ENCODE results near the gene AUH.

- TF ChIP-seq, protein P1, sequence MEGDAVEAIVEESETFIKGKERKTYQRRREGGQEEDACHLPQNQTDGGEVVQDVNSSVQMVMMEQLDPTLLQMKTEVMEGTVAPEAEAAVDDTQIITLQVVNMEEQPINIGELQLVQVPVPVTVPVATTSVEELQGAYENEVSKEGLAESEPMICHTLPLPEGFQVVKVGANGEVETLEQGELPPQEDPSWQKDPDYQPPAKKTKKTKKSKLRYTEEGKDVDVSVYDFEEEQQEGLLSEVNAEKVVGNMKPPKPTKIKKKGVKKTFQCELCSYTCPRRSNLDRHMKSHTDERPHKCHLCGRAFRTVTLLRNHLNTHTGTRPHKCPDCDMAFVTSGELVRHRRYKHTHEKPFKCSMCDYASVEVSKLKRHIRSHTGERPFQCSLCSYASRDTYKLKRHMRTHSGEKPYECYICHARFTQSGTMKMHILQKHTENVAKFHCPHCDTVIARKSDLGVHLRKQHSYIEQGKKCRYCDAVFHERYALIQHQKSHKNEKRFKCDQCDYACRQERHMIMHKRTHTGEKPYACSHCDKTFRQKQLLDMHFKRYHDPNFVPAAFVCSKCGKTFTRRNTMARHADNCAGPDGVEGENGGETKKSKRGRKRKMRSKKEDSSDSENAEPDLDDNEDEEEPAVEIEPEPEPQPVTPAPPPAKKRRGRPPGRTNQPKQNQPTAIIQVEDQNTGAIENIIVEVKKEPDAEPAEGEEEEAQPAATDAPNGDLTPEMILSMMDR (IDR thresholded peaks at IDR 0.05): no peak
- no peak for TF ChIP-seq POLR2A (IDR thresholded peaks at IDR 0.05)
- no peak for TF ChIP-seq POLR2AphosphoS5 (IDR thresholded peaks at IDR 0.05)
Observed at GRCh38 chr9:91180240-91180929, 181.3 kb downstream of the AUH start.
